ENCODE results near the gene COPS7A. TPM values are rescaled to one million over a fixed set of nuclear protein-coding genes. Genes with fewer than 3 reads are reported as not detected.
"Not testable (repeated sequence)": the region's sequence is repeated elsewhere in the genome, so short reads cannot be mapped to it uniquely, and the experiment has no call there.

COPS7A gene
- total and polyA plus RNA-seq, 8 donors: 14.2 to 39.6 (median 27.0) TPM

- no peak for FAIRE-seq
- no peak for TF ChIP-seq CTCF (IDR thresholded peaks at IDR 0.05)
- WGBS, 2 donors: 89 to 91% methylated on average over 8 of the region's 8 CpGs
- no peak for DNase-seq
- intact Hi-C loops (cut with DNase I): loop anchor here in 2 of 3 donors (5.0 to 10.0 kb wide), 2 partner anchors 95 to 107 kb away; partner anchors contain the start of genes GPR162 (in 1 of the 2) and P3H3 (in 1 of the 2)
- Histone ChIP-seq H3K27me3 (no peaks in the 10 kb centered on the region), H3K27ac (no peak overlapping the region), H3K4me3 (no peak overlapping the region), H3K9me3 (no peaks in the 10 kb centered on the region), H3K4me1 (no peaks in the 10 kb centered on the region), H3K36me3 (peaks cover 0 to 28% (median 10%) of the 10 kb centered on the region in 3 donors)
- ATAC-seq: no peak
Measured at GRCh38 chr12:6730169-6730568, 6.3 kb downstream of the COPS7A start.

- no peak for DNase-seq
- no peak for TF ChIP-seq CTCF (IDR thresholded peaks at IDR 0.05)
Measured at GRCh38 chr12:6734506-6735387, 10.9 kb downstream of the COPS7A start.

GRCh38 chr12:6735448-6736191 is 11.8 kb downstream of the COPS7A start:
- intact Hi-C loops (cut with DNase I): loop anchor here in 1 of 3 donors (5.0 to 10.0 kb wide), 2 partner anchors 47 to 89 kb away; partner anchors contain the start of genes GPR162 and P3H3
- ATAC-seq (peak; percentile 92 to 99 (median 96)), DNase-seq (peak in 5 of 6 donors; percentile 46 to 74 (median 55)), FAIRE-seq (no peak)
- Histone ChIP-seq H3K4me1 (no peaks in the 10 kb centered on the region), H3K9me3 (no peaks in the 10 kb centered on the region), H3K4me3 (no peak overlapping the region), H3K27me3 (no peaks in the 10 kb centered on the region), H3K27ac (no peak overlapping the region), H3K36me3 (peaks cover 0 to 12% (median 7%) of the 10 kb centered on the region in 3 donors)
- TF ChIP-seq CTCF (IDR thresholded peaks at IDR 0.05): peak; percentile 26 to 65 (median 57)
- 28 to 30% methylated on average over 8 of the region's 8 CpGs for WGBS, 2 donors

More at GRCh38 chr12:6734506-6735387, 10.9 kb downstream of the COPS7A start:
- H3K27me3 ChIP-seq: no peaks in the 10 kb centered on the region
- intact Hi-C loops (cut with DNase I): loop anchor here in 2 of 3 donors (5.0 to 10.0 kb wide), 3 partner anchors 48 to 103 kb away; partner anchors contain the start of genes GPR162 (in 1 of the 2) and P3H3 (in 1 of the 2)
- peaks cover 0 to 21% (median 10%) of the 10 kb centered on the region in 3 donors for H3K36me3 ChIP-seq
- no peaks in the 10 kb centered on the region for H3K4me1 ChIP-seq
- H3K9me3 ChIP-seq: no peaks in the 10 kb centered on the region
- H3K27ac ChIP-seq: no peak overlapping the region
- no peak overlapping the region for H3K4me3 ChIP-seq
- 76 to 80% methylated on average over 10 of the region's 10 CpGs for WGBS, 2 donors
- ATAC-seq: no peak
- no peak for FAIRE-seq

DNA sequence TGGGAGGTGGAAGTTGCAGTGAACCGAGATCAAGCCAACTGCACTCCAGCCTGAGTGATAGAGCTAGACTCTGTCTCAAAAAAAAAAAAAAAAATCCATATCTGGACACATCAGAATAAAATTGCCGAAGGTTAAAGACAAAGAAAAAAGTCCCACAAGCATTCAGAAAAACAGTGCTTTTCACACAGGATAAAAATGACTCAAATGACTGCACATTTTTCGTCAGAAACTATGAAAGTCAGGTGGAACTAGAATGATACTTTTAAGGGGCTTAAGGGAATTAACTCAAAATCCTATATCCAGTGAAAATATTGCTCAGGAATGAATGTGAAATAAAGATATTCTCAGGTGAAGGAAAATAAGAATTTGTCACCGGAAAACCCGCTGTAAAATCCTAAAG is 12.9 kb downstream of the COPS7A start:
- intact Hi-C loops (cut with DNase I): loop anchor here in 1 of 3 donors (5.0 to 10.0 kb wide), 2 partner anchors 46 to 88 kb away; partner anchors contain the start of genes GPR162 and P3H3
- Histone ChIP-seq H3K36me3 (peaks cover 0 to under 1% (median 0%) of the 10 kb centered on the region in 3 donors), H3K9me3 (no peaks in the 10 kb centered on the region), H3K4me3 (no peak overlapping the region), H3K27ac (no peak overlapping the region), H3K27me3 (no peaks in the 10 kb centered on the region), H3K4me1 (no peaks in the 10 kb centered on the region)
- no peak for ATAC-seq
- no peak for DNase-seq
- 88 to 91% methylated on average over 5 of the region's 5 CpGs for WGBS, 2 donors
- TF ChIP-seq CTCF (IDR thresholded peaks at IDR 0.05): no peak
- FAIRE-seq: no peak

GRCh38 chr12:6742080-6742479 is 18.2 kb downstream of the COPS7A start:
- intact Hi-C loops (cut with DNase I); DNase-seq; H3K9me3 ChIP-seq; H3K36me3 ChIP-seq; H3K4me3 ChIP-seq; ATAC-seq; H3K27me3 ChIP-seq; H3K27ac ChIP-seq; H3K4me1 ChIP-seq; FAIRE-seq: not testable (repeated sequence)
- WGBS, 2 donors: 80 to 87% methylated on average over 9 to 12 of the region's 12 CpGs
